Panc1 (cell line): Measurements from ENCODE around the gene IYD.

Experiments used
- POLR2AphosphoS5 ChIP-seq: IDR thresholded peaks from 2 replicates; pipeline ENCODE4 v1.6.1; 2012; ENCODE audit warnings: mild to moderate bottlenecking, low read depth, low read length, moderate library complexity
- TF ChIP-seq, protein P1 (sequence below): fragments of 450-650 bp; IDR thresholded peaks from 2 replicates; pipeline ENCODE4 v1.5.1; 2017; ENCODE audit warnings: mild to moderate bottlenecking

- TF ChIP-seq, protein P1, sequence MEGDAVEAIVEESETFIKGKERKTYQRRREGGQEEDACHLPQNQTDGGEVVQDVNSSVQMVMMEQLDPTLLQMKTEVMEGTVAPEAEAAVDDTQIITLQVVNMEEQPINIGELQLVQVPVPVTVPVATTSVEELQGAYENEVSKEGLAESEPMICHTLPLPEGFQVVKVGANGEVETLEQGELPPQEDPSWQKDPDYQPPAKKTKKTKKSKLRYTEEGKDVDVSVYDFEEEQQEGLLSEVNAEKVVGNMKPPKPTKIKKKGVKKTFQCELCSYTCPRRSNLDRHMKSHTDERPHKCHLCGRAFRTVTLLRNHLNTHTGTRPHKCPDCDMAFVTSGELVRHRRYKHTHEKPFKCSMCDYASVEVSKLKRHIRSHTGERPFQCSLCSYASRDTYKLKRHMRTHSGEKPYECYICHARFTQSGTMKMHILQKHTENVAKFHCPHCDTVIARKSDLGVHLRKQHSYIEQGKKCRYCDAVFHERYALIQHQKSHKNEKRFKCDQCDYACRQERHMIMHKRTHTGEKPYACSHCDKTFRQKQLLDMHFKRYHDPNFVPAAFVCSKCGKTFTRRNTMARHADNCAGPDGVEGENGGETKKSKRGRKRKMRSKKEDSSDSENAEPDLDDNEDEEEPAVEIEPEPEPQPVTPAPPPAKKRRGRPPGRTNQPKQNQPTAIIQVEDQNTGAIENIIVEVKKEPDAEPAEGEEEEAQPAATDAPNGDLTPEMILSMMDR, result no peak; the same call in 1 of the 2 replicates
- no peak for TF ChIP-seq POLR2AphosphoS5
These were observed 16.2 kb upstream of the IYD start for GRCh38 chr6:150352321-150353296.
